Cardiac fibroblast (primary cell): Measurements from ENCODE around the gene LRRC10B.

Experiments
- DNase-seq, 2 donors: peaks; one replicate each; pipeline versions ENCODE4 v3.0.0 to v3.0.0-alpha.2; 2010; ENCODE audit warnings: low read depth in 2 of 2
- H3K4me3 ChIP-seq, 2 donors: replicated peaks in 1 of 2; 1 replicate in 1 of 2; 2 replicates in 1 of 2; pipeline ENCODE4 v1.5.1; 2011; ENCODE audit warnings: low read depth in 2 of 2, low read length in 2 of 2, mild to moderate bottlenecking in 2 of 2, moderate library complexity in 1 of 2
- CTCF ChIP-seq: IDR thresholded peaks from one replicate; pipeline ENCODE4 v1.5.1; 2011; ENCODE audit warnings: low read depth, mild to moderate bottlenecking, low read length, inconsistent platforms

Gene LRRC10B

GRCh38 chr11:61486011-61486620 lies 22.4 kb upstream of the LRRC10B start:
- no peak for DNase-seq

GRCh38 chr11:61486779-61487178 lies 21.8 kb upstream of the LRRC10B start:
- no peak for TF ChIP-seq CTCF

More at GRCh38 chr11:61486011-61486620, 22.4 kb upstream of the LRRC10B start:
- H3K4me3 ChIP-seq = no peak overlapping the region
- TF ChIP-seq CTCF = no peak

GRCh38 chr11:61487342-61488025 lies 21.1 kb upstream of the LRRC10B start:
- no peak overlapping the region for H3K4me3 ChIP-seq
- no peak for TF ChIP-seq CTCF
- no peak for DNase-seq

More at GRCh38 chr11:61486779-61487178, 21.8 kb upstream of the LRRC10B start:
- no peak for DNase-seq
- H3K4me3 ChIP-seq = no peak overlapping the region

- peak; percentile 35 to 41 for DNase-seq
- H3K4me3 ChIP-seq = peak overlapping the region; percentile 8 to 24
- no peak for TF ChIP-seq CTCF
These were observed 19.8 kb upstream of the LRRC10B start for GRCh38 chr11:61488651-61489291.

GRCh38 chr11:61489833-61490721 lies 18.5 kb upstream of the LRRC10B start:
- peak in 1 of 2 donors; percentile 72 for DNase-seq
- no peak overlapping the region for H3K4me3 ChIP-seq
- TF ChIP-seq CTCF = no peak

- TF ChIP-seq CTCF = no peak
- no peak overlapping the region for H3K4me3 ChIP-seq
- no peak for DNase-seq
These were observed 16.7 kb upstream of the LRRC10B start for GRCh38 chr11:61491736-61492395.
